ENCODE measurements around the gene PANK4.
"Not testable (repeated sequence)": the region's sequence is repeated elsewhere in the genome, so short reads cannot be mapped to it uniquely, and the experiment has no call there.

Gene PANK4

GRCh38 chr1:2557482-2558400 is 31.3 kb upstream of the PANK4 start:
- Histone ChIP-seq H3K27ac (ENCODE audit: low read depth, low read length) (peak overlapping the region; percentile 90), H3K9ac (ENCODE audit: low read length) (no peak overlapping the region), H3K9me3 (ENCODE audit: low read length) (no peaks in the 10 kb centered on the region), H3K4me1 (ENCODE audit: insufficient read depth, low read length) (peaks cover 26% of the 10 kb centered on the region), H3K36me3 (ENCODE audit: insufficient read depth, low read length) (peaks cover 9% of the 10 kb centered on the region), H3K27me3 (ENCODE audit: control insufficient read depth in 1 of 2, insufficient read depth in 2 of 2, low read length in 2 of 2) (no peaks in the 10 kb centered on the region), H3K4me3 (ENCODE audit: low read depth in 1 of 2, low read length in 2 of 2) (peak overlapping the region; percentile 52 to 96)

DNA sequence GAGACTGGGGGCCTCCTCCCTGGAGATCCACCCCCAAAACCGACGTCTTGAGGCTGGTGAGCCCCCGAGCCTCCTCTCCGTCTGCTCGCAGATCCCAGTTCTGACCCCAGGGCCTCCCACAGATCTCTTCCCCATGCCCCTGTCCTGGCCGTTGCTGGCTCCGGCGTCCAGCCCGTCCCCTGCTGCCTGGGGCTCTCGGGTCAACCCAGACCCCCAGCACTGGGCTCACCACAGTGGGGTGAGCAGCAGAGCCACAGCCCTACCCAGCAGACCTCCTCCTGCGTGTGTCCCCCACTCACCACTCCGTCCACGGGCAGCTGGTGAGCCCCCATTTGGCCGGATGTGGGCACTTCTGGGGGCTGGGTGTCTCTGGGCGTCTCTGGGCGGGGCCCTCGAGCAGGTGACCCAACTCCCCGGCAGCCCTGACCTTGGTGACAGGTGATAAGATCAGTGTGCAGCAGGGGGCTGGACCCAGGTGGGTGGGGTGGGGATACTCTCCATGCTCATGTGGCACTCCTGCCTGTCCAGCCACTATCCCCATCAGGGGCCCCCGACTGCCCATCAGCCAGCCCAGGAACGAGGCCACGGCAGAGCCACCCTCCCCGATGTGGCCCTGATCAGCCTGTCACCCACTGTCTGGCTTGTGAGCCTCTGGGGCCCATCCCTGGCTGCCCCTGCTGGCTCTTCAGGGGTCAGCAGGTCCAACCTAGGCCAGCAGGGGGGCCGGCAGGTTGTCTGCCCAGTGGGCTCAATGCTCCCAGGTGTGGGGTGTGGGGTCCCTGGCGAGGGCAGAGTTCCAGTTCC is 30.5 kb upstream of the PANK4 start:
- peak overlapping the region; percentile 90 for H3K27ac ChIP-seq (ENCODE audit: low read depth, low read length)
- peaks cover 9% of the 10 kb centered on the region for H3K36me3 ChIP-seq (ENCODE audit: insufficient read depth, low read length)
- no peaks in the 10 kb centered on the region for H3K27me3 ChIP-seq (ENCODE audit: control insufficient read depth in 1 of 2, insufficient read depth in 2 of 2, low read length in 2 of 2)
- H3K9me3 ChIP-seq (ENCODE audit: low read length) = no peaks in the 10 kb centered on the region
- peak overlapping the region; percentile 65 for H3K9ac ChIP-seq (ENCODE audit: low read length)
- H3K4me3 ChIP-seq (ENCODE audit: low read depth in 1 of 2, low read length in 2 of 2) = peak overlapping the region; percentile 52 to 96
- peaks cover 26% of the 10 kb centered on the region for H3K4me1 ChIP-seq (ENCODE audit: insufficient read depth, low read length)

DNA sequence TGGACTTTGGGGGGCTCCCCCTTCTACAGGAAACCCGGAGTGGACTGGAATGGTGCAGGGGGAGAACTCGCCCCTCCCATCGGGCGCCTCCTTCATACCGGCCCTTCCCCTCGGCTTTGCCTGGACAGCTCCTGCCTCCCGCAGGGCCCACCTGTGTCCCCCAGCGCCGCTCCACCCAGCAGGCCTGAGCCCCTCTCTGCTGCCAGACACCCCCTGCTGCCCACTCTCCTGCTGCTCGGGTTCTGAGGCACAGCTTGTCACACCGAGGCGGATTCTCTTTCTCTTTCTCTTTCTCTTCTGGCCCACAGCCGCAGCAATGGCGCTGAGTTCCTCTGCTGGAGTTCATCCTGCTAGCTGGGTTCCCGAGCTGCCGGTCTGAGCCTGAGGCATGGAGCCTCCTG is 29.9 kb upstream of the PANK4 start, which contains the start of gene TNFRSF14:
TSS of gene TNFRSF14 (plus strand) at position 95 of the 401 bp plus-strand sequence. CDS start at position 389, 294 bp downstream.
- Histone ChIP-seq H3K27me3 (ENCODE audit: control insufficient read depth in 1 of 2, insufficient read depth in 2 of 2, low read length in 2 of 2) (no peaks in the 10 kb centered on the region), H3K27ac (ENCODE audit: low read depth, low read length) (peak within 1 kb of the TSS; percentile 90), H3K36me3 (ENCODE audit: insufficient read depth, low read length) (peaks cover 9% of the 10 kb centered on the region), H3K4me3 (ENCODE audit: low read depth in 1 of 2, low read length in 2 of 2) (peak within 1 kb of the TSS; percentile 52 to 96), H3K9me3 (ENCODE audit: low read length) (no peaks in the 10 kb centered on the region), H3K9ac (ENCODE audit: low read length) (peak within 1 kb of the TSS; percentile 65), H3K4me1 (ENCODE audit: insufficient read depth, low read length) (peaks cover 26% of the 10 kb centered on the region)

- peak overlapping the region; percentile 90 for H3K27ac ChIP-seq (ENCODE audit: low read depth, low read length)
- H3K36me3 ChIP-seq (ENCODE audit: insufficient read depth, low read length) = peaks cover 9% of the 10 kb centered on the region
- peak overlapping the region; percentile 65 for H3K9ac ChIP-seq (ENCODE audit: low read length)
- H3K9me3 ChIP-seq (ENCODE audit: low read length) = no peaks in the 10 kb centered on the region
- H3K4me1 ChIP-seq (ENCODE audit: insufficient read depth, low read length) = peaks cover 26% of the 10 kb centered on the region
- H3K27me3 ChIP-seq (ENCODE audit: control insufficient read depth in 1 of 2, insufficient read depth in 2 of 2, low read length in 2 of 2) = no peaks in the 10 kb centered on the region
- peak overlapping the region; percentile 52 to 96 for H3K4me3 ChIP-seq (ENCODE audit: low read depth in 1 of 2, low read length in 2 of 2)
These were observed 29.4 kb upstream of the PANK4 start for GRCh38 chr1:2555634-2556276.

DNA sequence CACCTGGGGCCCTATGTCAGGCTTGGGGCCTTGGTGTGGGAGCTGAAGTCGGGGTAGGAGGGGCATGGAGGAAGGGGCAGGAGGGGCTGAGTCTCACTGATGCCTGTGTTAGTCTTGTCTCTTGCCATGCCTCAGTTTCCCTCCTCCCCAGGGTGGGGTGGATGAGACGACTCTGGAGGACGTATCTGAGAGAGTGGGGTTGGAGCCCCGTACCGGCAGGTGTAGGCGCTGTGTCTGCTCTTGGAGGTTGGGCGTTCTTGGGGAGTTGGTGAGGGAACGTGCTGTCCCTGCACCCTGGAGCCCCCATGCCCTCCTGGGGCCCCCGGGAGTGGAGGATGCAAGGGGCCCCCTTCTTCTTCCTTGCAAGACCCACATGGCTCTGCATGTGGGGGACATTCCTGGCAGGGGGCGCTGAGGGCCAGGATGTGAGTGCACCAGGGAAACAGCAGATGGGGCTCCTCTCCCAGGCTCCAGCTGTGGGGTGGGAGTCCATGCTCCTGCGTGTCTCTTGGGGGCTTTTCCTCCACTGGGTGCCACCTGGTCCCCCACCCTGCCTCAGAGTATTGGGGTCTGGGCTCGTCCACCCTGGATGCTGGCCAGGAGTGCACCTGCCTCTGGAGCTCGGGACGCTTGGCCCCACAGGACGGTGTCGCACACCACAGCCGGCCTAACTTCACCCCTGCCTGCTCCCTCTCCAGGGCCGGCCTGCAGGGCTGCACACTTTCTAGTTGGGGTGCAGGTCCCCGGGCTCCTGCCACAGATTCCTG is 28.4 kb upstream of the PANK4 start:
- H3K9ac ChIP-seq (ENCODE audit: low read length) = no peak overlapping the region
- peaks cover 9% of the 10 kb centered on the region for H3K36me3 ChIP-seq (ENCODE audit: insufficient read depth, low read length)
- H3K9me3 ChIP-seq (ENCODE audit: low read length) = no peaks in the 10 kb centered on the region
- no peaks in the 10 kb centered on the region for H3K27me3 ChIP-seq (ENCODE audit: control insufficient read depth in 1 of 2, insufficient read depth in 2 of 2, low read length in 2 of 2)
- H3K4me3 ChIP-seq (ENCODE audit: low read depth in 1 of 2, low read length in 2 of 2) = no peak overlapping the region
- H3K4me1 ChIP-seq (ENCODE audit: insufficient read depth, low read length) = peaks cover 26% of the 10 kb centered on the region
- H3K27ac ChIP-seq (ENCODE audit: low read depth, low read length) = peak overlapping the region; percentile 7

DNA sequence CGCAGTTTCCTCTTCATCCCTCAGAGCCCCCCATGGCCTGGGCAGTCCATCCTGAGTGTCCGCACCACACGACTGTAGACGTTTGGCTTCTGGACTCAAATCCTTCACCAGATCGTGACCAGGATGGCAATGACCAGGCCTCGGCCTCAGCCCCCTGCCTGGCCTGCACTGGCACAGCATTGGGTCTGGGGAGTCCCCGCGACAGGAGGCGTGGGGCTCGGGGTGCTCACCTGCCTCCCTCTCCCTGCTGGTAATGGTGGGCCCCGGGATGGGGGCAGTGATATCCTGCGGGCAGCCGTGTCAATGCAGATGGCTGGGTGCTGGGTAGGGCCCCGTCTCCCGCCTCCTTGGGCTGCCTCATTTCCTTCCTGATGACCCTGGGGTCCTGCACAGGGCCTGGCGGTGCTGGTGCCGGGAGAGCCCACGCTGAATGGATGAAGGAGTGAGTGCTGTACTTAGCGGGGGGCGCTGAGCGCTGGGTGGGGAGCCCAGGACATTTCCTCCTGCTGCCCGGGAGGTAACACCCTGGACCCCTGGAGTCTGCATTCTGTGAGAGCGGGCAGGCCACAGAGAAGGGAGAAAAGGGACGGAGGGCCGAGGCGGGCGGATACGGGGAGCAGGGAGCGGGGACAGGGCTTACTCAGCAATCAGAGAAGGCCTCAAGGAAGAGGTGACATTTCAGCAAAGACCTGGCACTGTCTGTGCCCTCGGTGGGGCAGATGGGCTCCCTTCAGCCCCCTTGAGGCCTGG is 27.6 kb upstream of the PANK4 start:
- peaks cover 30% of the 10 kb centered on the region for H3K4me1 ChIP-seq (ENCODE audit: insufficient read depth, low read length)
- H3K9me3 ChIP-seq (ENCODE audit: low read length) = no peaks in the 10 kb centered on the region
- no peaks in the 10 kb centered on the region for H3K27me3 ChIP-seq (ENCODE audit: control insufficient read depth in 1 of 2, insufficient read depth in 2 of 2, low read length in 2 of 2)
- H3K4me3 ChIP-seq (ENCODE audit: low read depth in 1 of 2, low read length in 2 of 2) = no peak overlapping the region
- no peak overlapping the region for H3K9ac ChIP-seq (ENCODE audit: low read length)
- no peak overlapping the region for H3K27ac ChIP-seq (ENCODE audit: low read depth, low read length)
- H3K36me3 ChIP-seq (ENCODE audit: insufficient read depth, low read length) = peaks cover 8% of the 10 kb centered on the region

GRCh38 chr1:2553076-2553475 is 26.7 kb upstream of the PANK4 start:
- H3K27ac ChIP-seq (ENCODE audit: low read depth, low read length); H3K36me3 ChIP-seq (ENCODE audit: insufficient read depth, low read length): not testable (repeated sequence)
- H3K4me1 ChIP-seq (ENCODE audit: insufficient read depth, low read length) = peaks cover 30% of the 10 kb centered on the region

GRCh38 chr1:2552189-2552588 is 25.8 kb upstream of the PANK4 start:
- Histone ChIP-seq H3K4me1 (ENCODE audit: insufficient read depth, low read length) (peaks cover 30% of the 10 kb centered on the region), H3K9ac (ENCODE audit: low read length) (no peak overlapping the region), H3K36me3 (ENCODE audit: insufficient read depth, low read length) (no peaks in the 10 kb centered on the region), H3K9me3 (ENCODE audit: low read length) (no peaks in the 10 kb centered on the region), H3K4me3 (ENCODE audit: low read depth in 1 of 2, low read length in 2 of 2) (no peak overlapping the region), H3K27me3 (ENCODE audit: control insufficient read depth in 1 of 2, insufficient read depth in 2 of 2, low read length in 2 of 2) (peaks cover 0 to 9% of the 10 kb centered on the region in 2 donors), H3K27ac (ENCODE audit: low read depth, low read length) (no peak overlapping the region)

More at GRCh38 chr1:2553076-2553475, 26.7 kb upstream of the PANK4 start:
- H3K27me3 ChIP-seq (ENCODE audit: control insufficient read depth in 1 of 2, insufficient read depth in 2 of 2, low read length in 2 of 2); H3K4me3 ChIP-seq (ENCODE audit: low read depth in 1 of 2, low read length in 2 of 2); H3K9me3 ChIP-seq (ENCODE audit: low read length); H3K9ac ChIP-seq (ENCODE audit: low read length): not testable (repeated sequence)

GRCh38 chr1:2551544-2551943 is 25.1 kb upstream of the PANK4 start:
- H3K9ac ChIP-seq (ENCODE audit: low read length); H3K9me3 ChIP-seq (ENCODE audit: low read length); H3K4me3 ChIP-seq (ENCODE audit: low read depth in 1 of 2, low read length in 2 of 2); H3K36me3 ChIP-seq (ENCODE audit: insufficient read depth, low read length); H3K27ac ChIP-seq (ENCODE audit: low read depth, low read length): not testable (repeated sequence)
- Histone ChIP-seq H3K27me3 (ENCODE audit: control insufficient read depth in 1 of 2, insufficient read depth in 2 of 2, low read length in 2 of 2) (peaks cover 0 to 15% of the 10 kb centered on the region in 2 donors), H3K4me1 (ENCODE audit: insufficient read depth, low read length) (peaks cover 29% of the 10 kb centered on the region)

DNA sequence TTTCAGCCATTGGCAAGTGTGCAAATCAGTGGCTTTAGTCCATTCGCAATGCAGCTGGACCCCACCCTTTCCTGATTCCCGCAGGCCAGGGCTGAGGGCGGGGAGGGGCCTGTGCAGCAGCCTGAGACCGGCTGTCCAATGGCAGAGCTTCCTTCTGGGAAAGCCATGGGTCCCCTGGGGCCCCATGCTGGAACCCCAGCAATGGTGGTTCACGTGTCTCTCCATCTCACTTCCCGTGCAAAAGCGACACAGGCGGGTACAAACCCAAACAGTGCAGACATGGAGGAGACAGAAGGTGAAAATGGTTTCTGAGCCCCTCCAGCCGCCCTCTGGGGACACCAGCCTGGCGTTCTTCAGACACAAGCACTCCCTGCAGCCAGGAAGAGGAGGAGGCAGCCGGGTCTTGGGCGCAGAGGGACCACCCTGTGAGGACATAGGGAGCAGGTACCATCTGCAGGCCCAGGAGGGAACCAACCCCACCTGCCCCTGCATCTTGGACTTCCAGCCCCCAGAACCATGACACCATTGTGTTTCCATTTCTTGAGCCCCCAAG is 24.0 kb upstream of the PANK4 start:
- not testable (repeated sequence) for H3K36me3 ChIP-seq (ENCODE audit: insufficient read depth, low read length); H3K9ac ChIP-seq (ENCODE audit: low read length); H3K9me3 ChIP-seq (ENCODE audit: low read length); H3K4me3 ChIP-seq (ENCODE audit: low read depth in 1 of 2, low read length in 2 of 2); H3K27ac ChIP-seq (ENCODE audit: low read depth, low read length)
- peaks cover 0 to 25% of the 10 kb centered on the region in 2 donors for H3K27me3 ChIP-seq (ENCODE audit: control insufficient read depth in 1 of 2, insufficient read depth in 2 of 2, low read length in 2 of 2)
- H3K4me1 ChIP-seq (ENCODE audit: insufficient read depth, low read length) = peaks cover 29% of the 10 kb centered on the region

All from muscle layer of colon (tissue), 2 donors.